Vagina (tissue), 2 donors: ENCODE measurements around the gene VSIG10.

Experiments used
- CTCF ChIP-seq, 3 experiments: fragments of 450-650 bp in 2 of 3; fragments of 200-600 bp in 1 of 3; sonication (generic) in 1 of 3; IDR thresholded peaks; one replicate each; pipeline ENCODE4 v1.5.1; 2017 to 2019; ENCODE audit warnings: antibody characterized with exemption in 3 of 3, mild to moderate bottlenecking in 2 of 3, moderate library complexity in 2 of 3
- POLR2A ChIP-seq, 2 donors: fragments of 450-650 bp; IDR thresholded peaks; one replicate each; pipeline ENCODE4 v1.6.1; 2017; ENCODE audit warnings: antibody characterized with exemption in 2 of 2, mild to moderate bottlenecking in 2 of 2, moderate library complexity in 2 of 2
- POLR2AphosphoS5 ChIP-seq, 2 donors: sonication (generic); formaldehyde crosslinking; IDR thresholded peaks; one replicate each; pipeline ENCODE4 v1.9.0; 2017; ENCODE audit warnings: antibody characterized with exemption in 2 of 2, mild to moderate bottlenecking in 2 of 2, low read depth in 1 of 2; ENCODE audit not compliant: insufficient read depth in 1 of 2

- TF ChIP-seq CTCF (IDR thresholded peaks at IDR 0.05) = no peak
- no peak for TF ChIP-seq POLR2AphosphoS5 (IDR thresholded peaks at IDR 0.05; ENCODE audit: insufficient read depth in 1 of 2, low read depth in 1 of 2)
- TF ChIP-seq POLR2A (IDR thresholded peaks at IDR 0.05) = no peak
Measured at GRCh38 chr12:118046430-118046829, 57.4 kb downstream of the VSIG10 start.
